GM18951 (cell line): Measurements from ENCODE around the gene OR4K2.

Experiments
- POLR2A ChIP-seq: IDR thresholded peaks from 4 replicates; pipeline ENCODE4 v1.6.1; 2011; ENCODE audit warnings: mild to moderate bottlenecking; ENCODE audit not compliant: insufficient read length, insufficient read depth; ENCODE audit errors: extremely low read depth
- in situ Hi-C: fragments of 300-500 bp; cut with MboI; formaldehyde crosslinking; loops from one replicate; pipeline ENCODE4 v1.12.0; 2022; ENCODE audit warnings: low sequenced_read_pairs, mixed read lengths, inconsistent platforms; ENCODE audit not compliant: unreplicated experiment

OR4K2 gene

DNA sequence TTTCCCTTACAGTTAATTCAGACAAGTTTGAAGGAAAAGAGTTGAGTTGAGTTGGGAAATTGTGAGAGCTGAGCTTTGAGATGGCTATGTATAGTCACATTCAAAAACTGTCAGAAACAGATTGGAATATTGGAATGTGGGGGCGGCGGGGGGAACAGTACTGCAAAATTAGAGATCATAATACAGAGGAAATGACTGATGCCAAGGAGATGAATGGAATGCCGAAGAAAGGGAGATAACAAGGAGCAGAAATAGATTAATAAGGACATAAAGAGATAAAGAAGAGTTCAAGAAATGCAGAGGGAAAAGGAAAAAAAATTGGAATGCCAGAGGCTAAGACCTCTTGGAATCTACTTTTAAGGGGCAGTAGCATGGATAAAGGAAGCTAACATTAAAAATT is 42.3 kb downstream of the OR4K2 start:
- no peak for TF ChIP-seq POLR2A
- in situ Hi-C loops: no loop called here

DNA sequence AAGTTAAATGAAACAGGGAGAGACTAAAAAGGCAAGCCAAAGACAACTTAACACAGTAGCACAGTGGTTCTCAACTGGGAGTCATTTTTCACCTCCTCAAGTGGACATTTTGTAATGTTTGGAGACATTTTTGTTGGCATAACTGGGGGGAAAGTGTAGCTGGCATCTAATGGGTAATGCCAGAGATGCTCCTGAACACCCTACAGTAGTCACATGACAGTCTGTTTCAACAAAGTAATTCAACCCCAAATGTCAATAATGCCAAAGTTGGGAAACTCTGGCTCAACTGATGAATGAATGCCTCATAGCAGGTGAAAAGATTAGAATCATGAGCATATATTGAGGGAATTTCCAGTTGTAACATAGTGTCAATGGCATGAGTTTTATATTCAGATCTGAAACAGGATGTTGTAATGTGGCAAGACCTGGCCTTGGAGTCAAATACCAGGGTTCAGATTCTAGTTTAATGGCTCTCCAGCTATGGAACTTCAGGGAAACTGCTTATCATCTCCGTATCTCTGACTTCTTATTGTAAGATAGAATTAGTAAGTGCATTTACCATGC is 43.1 kb downstream of the OR4K2 start:
- TF ChIP-seq POLR2A: no peak
- in situ Hi-C loops: no loop called here

GRCh38 chr14:19918553-19919264 is 43.8 kb downstream of the OR4K2 start:
- TF ChIP-seq POLR2A: no peak

DNA sequence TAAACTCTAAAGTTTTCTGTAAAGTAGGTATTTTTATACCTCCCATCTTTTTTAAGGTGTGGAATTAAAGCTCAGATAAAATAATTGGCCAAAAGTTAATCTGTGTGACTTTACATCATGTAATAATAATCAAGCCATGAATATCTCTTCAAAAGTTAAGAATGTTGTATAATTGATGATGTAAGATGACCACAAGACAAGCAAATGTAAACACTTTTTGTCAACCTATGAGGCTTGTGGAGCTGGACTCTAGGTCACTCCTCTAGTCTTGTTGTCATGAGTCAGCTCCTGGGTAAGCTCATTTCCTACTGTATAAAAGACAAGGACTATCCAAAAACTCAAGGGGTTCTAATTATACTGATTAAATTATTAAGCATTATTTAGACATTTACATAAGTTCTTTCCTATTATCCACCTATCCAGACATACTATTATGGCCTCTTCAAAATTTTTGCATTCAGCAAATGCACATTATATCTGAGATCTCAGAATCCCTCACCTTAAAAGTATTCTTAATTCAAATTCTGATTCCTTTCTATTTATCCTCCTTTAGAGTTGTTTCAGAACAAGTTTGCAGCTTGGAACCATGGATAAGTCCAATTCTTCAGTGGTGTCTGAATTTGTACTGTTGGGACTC is 45.2 kb downstream of the OR4K2 start, which contains the start of gene OR4K5:
TSS of gene OR4K5 (plus strand) at position 587 of the 637 bp plus-strand sequence. CDS start at position 587, 0 bp downstream.
- in situ Hi-C loops: no loop called here
- TF ChIP-seq POLR2A: no peak

More at GRCh38 chr14:19918553-19919264, 43.8 kb downstream of the OR4K2 start:
- in situ Hi-C loops: no loop called here

- in situ Hi-C loops: no loop called here
- TF ChIP-seq POLR2A: no peak
Observed at GRCh38 chr14:19930617-19931016, 55.7 kb downstream of the OR4K2 start, which contains the start of gene OR4K1. OR4K1 (plus strand) TSS chr14:19930917; CDS start chr14:19935667, 4,750 bp downstream.
